Mammary epithelial cell (primary cell): ENCODE measurements around the gene SERTAD3.

Experiments
- EZH2 ChIP-seq: IDR thresholded peaks from 2 replicates; pipeline ENCODE4 v1.6.1; 2012; ENCODE audit warnings: low read length, inconsistent platforms, borderline replicate concordance
- TF ChIP-seq, protein P1 (sequence below), 2 donors: IDR thresholded peaks in 1 of 2; conservative IDR thresholded peaks in 1 of 2; 2 replicates each; pipeline ENCODE4 v1.5.1; 2011 to 2012; ENCODE audit warnings: inconsistent platforms in 2 of 2, low read length in 2 of 2, mild to moderate bottlenecking in 2 of 2, control low read depth in 1 of 2, low read depth in 1 of 2; ENCODE audit not compliant: insufficient read depth in 1 of 2; ENCODE audit errors: extremely low read depth in 1 of 2

DNA sequence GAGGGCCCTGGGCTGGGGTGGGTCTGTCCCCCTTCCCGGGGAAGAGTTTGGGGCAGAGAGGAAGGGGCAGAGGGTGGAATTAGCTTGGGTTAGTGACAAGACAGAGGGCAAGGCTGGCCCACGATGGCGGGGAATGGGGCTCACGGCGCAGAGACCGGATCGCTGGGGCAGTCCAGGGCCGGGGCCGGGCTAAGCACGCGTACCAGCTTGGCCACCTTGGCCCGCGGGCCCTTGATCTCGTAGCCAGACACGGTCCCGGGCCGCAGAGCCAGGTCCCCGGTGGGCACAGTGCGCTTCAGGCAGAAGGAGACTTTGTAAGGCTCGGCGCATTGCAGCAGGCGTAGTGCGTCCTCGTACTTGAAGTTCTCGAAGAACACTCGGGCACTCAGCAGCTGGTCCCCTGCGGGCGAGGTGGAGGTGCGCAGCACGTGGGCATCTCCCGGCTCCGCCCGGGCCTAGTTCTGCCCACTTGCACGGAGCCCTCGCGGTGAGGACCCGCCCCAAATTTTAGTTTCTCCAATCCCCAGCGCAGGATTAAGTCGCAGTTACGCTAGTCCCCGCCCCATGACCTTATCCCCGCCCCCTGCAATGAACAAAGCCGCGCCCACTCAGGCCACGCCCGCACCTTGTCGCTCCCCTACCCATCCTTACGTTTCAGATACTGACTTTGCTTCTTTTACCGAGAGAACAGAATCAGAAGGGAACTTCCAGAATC is 45.6 kb downstream of the SERTAD3 start:
- TF ChIP-seq, protein P1, sequence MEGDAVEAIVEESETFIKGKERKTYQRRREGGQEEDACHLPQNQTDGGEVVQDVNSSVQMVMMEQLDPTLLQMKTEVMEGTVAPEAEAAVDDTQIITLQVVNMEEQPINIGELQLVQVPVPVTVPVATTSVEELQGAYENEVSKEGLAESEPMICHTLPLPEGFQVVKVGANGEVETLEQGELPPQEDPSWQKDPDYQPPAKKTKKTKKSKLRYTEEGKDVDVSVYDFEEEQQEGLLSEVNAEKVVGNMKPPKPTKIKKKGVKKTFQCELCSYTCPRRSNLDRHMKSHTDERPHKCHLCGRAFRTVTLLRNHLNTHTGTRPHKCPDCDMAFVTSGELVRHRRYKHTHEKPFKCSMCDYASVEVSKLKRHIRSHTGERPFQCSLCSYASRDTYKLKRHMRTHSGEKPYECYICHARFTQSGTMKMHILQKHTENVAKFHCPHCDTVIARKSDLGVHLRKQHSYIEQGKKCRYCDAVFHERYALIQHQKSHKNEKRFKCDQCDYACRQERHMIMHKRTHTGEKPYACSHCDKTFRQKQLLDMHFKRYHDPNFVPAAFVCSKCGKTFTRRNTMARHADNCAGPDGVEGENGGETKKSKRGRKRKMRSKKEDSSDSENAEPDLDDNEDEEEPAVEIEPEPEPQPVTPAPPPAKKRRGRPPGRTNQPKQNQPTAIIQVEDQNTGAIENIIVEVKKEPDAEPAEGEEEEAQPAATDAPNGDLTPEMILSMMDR (conservative IDR thresholded peaks at IDR 0.05 in 1 of 2, IDR thresholded peaks at IDR 0.05 in 1 of 2; ENCODE audit: extremely low read depth in 1 of 2, insufficient read depth in 1 of 2, low read depth in 1 of 2, low read length in 2 of 2) = no peak
- TF ChIP-seq EZH2 = no peak
